PFSK-1 (cell line): ENCODE results near the gene SLC8A1.

ENCODE experiments used
- FOXP2 ChIP-seq: optimal IDR thresholded peaks from 2 replicates; pipeline ENCODE3; 2011; ENCODE audit warnings: borderline replicate concordance, control low read depth, inconsistent platforms; ENCODE audit not compliant: insufficient read depth; ENCODE audit errors: extremely low read length, extremely low read depth
- POLR2AphosphoS5 ChIP-seq: IDR thresholded peaks from 2 replicates; pipeline ENCODE4 v1.6.1; 2012; ENCODE audit warnings: low read depth, mild to moderate bottlenecking, control low read depth, low read length, moderate library complexity
- SIN3A ChIP-seq: IDR thresholded peaks from 2 replicates; pipeline ENCODE4 v1.6.1; 2012; ENCODE audit warnings: mild to moderate bottlenecking, low read length, moderate library complexity, borderline replicate concordance; ENCODE audit not compliant: insufficient read depth
- TAF1 ChIP-seq: IDR thresholded peaks from 2 replicates; pipeline ENCODE4 v1.6.1; 2012; ENCODE audit warnings: low read length, control low read depth, borderline replicate concordance; ENCODE audit not compliant: insufficient read depth
- TF ChIP-seq, protein P1 (sequence below), 2 experiments: IDR thresholded peaks; 2 replicates each; pipeline versions ENCODE4 v1.6.1 to v1.8.0; 2011 to 2012; ENCODE audit warnings: low read depth in 2 of 2, low read length in 2 of 2, control low read depth in 1 of 2, inconsistent platforms in 1 of 2, mild to moderate bottlenecking in 1 of 2, moderate library complexity in 1 of 2; ENCODE audit not compliant: insufficient read depth in 1 of 2

SLC8A1 gene

GRCh38 chr2:40150266-40150665, 301.6 kb downstream of the SLC8A1 start:
- TF ChIP-seq TAF1 (no peak), POLR2AphosphoS5 (no peak), FOXP2 (no peak), SIN3A (no peak)
- TF ChIP-seq, protein P1, sequence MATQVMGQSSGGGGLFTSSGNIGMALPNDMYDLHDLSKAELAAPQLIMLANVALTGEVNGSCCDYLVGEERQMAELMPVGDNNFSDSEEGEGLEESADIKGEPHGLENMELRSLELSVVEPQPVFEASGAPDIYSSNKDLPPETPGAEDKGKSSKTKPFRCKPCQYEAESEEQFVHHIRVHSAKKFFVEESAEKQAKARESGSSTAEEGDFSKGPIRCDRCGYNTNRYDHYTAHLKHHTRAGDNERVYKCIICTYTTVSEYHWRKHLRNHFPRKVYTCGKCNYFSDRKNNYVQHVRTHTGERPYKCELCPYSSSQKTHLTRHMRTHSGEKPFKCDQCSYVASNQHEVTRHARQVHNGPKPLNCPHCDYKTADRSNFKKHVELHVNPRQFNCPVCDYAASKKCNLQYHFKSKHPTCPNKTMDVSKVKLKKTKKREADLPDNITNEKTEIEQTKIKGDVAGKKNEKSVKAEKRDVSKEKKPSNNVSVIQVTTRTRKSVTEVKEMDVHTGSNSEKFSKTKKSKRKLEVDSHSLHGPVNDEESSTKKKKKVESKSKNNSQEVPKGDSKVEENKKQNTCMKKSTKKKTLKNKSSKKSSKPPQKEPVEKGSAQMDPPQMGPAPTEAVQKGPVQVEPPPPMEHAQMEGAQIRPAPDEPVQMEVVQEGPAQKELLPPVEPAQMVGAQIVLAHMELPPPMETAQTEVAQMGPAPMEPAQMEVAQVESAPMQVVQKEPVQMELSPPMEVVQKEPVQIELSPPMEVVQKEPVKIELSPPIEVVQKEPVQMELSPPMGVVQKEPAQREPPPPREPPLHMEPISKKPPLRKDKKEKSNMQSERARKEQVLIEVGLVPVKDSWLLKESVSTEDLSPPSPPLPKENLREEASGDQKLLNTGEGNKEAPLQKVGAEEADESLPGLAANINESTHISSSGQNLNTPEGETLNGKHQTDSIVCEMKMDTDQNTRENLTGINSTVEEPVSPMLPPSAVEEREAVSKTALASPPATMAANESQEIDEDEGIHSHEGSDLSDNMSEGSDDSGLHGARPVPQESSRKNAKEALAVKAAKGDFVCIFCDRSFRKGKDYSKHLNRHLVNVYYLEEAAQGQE (IDR thresholded peaks at IDR 0.05; ENCODE audit: insufficient read depth in 1 of 2, low read depth in 2 of 2, low read length in 2 of 2) = no peak

GRCh38 chr2:40148334-40148733, 303.6 kb downstream of the SLC8A1 start:
- TF ChIP-seq, protein P1 (IDR thresholded peaks at IDR 0.05; ENCODE audit: insufficient read depth in 1 of 2, low read depth in 2 of 2, low read length in 2 of 2) = no peak
- no peak for TF ChIP-seq FOXP2
- TF ChIP-seq SIN3A = no peak
- TF ChIP-seq TAF1 = no peak
- TF ChIP-seq POLR2AphosphoS5 = no peak

DNA sequence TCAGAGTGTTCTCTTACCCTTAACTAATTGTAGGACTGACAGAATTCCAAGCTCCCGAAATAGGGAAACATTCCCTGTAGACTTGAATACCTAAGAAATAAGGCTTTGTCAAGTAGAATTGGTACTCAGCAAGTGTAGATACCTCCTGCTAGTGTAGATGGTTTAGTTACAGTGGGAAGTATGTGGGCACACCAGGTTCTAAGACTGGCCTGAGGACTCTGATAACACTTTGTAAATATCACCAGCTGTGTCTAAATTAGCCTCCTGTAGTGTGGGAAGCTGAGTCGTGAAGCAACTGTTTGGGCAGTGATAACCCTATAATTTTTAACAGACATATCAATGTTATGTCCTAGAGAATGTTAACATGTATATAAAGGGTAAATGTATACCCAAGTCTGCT, 304.5 kb downstream of the SLC8A1 start:
- TF ChIP-seq POLR2AphosphoS5 (no peak), TAF1 (no peak), SIN3A (no peak), FOXP2 (no peak)
- TF ChIP-seq, protein P1 (IDR thresholded peaks at IDR 0.05; ENCODE audit: insufficient read depth in 1 of 2, low read depth in 2 of 2, low read length in 2 of 2) = no peak

GRCh38 chr2:40144022-40144421, 307.9 kb downstream of the SLC8A1 start:
- TF ChIP-seq POLR2AphosphoS5 = no peak
- TF ChIP-seq TAF1 = no peak
- TF ChIP-seq FOXP2 = no peak
- no peak for TF ChIP-seq SIN3A
- TF ChIP-seq, protein P1 (IDR thresholded peaks at IDR 0.05; ENCODE audit: insufficient read depth in 1 of 2, low read depth in 2 of 2, low read length in 2 of 2) = no peak

- TF ChIP-seq POLR2AphosphoS5 (no peak), FOXP2 (no peak), SIN3A (no peak), TAF1 (no peak)
- TF ChIP-seq, protein P1 (IDR thresholded peaks at IDR 0.05; ENCODE audit: insufficient read depth in 1 of 2, low read depth in 2 of 2, low read length in 2 of 2) = no peak
Observed at GRCh38 chr2:40138314-40138713, 313.6 kb downstream of the SLC8A1 start.
